OCI-LY3 (cell line): Measurements from ENCODE around the gene ADGRD1.

ENCODE experiments used
- EZH2phosphoT487 ChIP-seq: fragments of 200-600 bp; shearing (Covaris generic); IDR thresholded peaks from 2 replicates; pipeline ENCODE4 v1.6.1; 2018; ENCODE audit warnings: antibody characterized with exemption, mixed run types, low read depth
- TF ChIP-seq, protein P1 (sequence below): fragments of 200-600, 300-600 bp; sonication (generic); IDR thresholded peaks from 2 replicates; pipeline ENCODE4 v1.5.1; 2014; ENCODE audit warnings: antibody characterized with exemption, low read length, low read depth

GRCh38 chr12:131139363-131140068 is 185.8 kb downstream of the ADGRD1 start:
- TF ChIP-seq, protein P1, sequence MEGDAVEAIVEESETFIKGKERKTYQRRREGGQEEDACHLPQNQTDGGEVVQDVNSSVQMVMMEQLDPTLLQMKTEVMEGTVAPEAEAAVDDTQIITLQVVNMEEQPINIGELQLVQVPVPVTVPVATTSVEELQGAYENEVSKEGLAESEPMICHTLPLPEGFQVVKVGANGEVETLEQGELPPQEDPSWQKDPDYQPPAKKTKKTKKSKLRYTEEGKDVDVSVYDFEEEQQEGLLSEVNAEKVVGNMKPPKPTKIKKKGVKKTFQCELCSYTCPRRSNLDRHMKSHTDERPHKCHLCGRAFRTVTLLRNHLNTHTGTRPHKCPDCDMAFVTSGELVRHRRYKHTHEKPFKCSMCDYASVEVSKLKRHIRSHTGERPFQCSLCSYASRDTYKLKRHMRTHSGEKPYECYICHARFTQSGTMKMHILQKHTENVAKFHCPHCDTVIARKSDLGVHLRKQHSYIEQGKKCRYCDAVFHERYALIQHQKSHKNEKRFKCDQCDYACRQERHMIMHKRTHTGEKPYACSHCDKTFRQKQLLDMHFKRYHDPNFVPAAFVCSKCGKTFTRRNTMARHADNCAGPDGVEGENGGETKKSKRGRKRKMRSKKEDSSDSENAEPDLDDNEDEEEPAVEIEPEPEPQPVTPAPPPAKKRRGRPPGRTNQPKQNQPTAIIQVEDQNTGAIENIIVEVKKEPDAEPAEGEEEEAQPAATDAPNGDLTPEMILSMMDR, result no peak
- TF ChIP-seq EZH2phosphoT487, result no peak
